ENCODE data around the gene SLC27A2.

DNA sequence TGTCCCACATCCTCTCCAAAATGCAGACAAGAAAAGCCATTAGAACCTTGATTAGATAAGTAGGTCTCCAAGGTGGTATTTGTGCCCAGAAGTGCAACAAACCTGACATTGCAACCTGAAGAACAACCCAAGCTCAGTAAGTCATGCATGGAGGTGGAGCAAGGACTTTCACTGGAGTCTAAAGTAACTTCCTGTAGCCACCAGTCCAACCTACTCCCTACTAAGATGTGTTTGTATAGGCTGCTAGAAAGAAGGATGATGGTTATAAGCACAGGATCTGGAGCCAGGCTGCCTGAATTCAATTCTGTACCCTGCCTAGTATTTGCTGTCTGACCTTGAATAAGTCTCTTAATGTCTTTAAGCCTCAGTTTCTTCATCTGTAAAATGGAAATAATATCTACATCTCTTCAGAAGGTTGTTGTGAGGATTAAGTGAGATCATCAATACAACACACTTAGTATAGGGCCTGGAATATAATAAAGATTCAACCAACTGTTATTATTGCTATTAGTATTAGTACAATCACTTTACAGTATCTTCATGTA is 51.3 kb downstream of the SLC27A2 start:
- TF ChIP-seq SNAI2 (CRISPR knock-in tag; IDR thresholded peaks at IDR 0.05), result no peak
- no peak for TF ChIP-seq RARB (CRISPR knock-in tag; IDR thresholded peaks at IDR 0.05)
- TF ChIP-seq BACH2 (CRISPR knock-in tag; IDR thresholded peaks at IDR 0.05; ENCODE audit: borderline replicate concordance), result no peak
- no peak for TF ChIP-seq TOX (CRISPR knock-in tag; IDR thresholded peaks at IDR 0.05; ENCODE audit: borderline replicate concordance)
- no peak for TF ChIP-seq TCF4 (CRISPR knock-in tag; IDR thresholded peaks at IDR 0.05; ENCODE audit: borderline replicate concordance)
- no peak for TF ChIP-seq ARNTL (CRISPR knock-in tag; IDR thresholded peaks at IDR 0.05; ENCODE audit: borderline replicate concordance, low read depth)

All from SK-N-SH treated with all-trans-retinoic acid at 6 μM for 48 hours (cell line).